Activated naive CD4-positive, alpha-beta T cell treated with anti-CD3 and anti-CD28 coated beads, Interleukin-2, amount 50 U/mL, for 72 hours (primary cell): ENCODE results near the gene ZNF12. TPM values are rescaled to one million over a fixed set of nuclear protein-coding genes. Genes with fewer than 3 reads are reported as not detected.
A peak's percentile ranks its signal among the peaks of the same experiment; 100 is the strongest.
"Not testable (repeated sequence)": the region's sequence is repeated elsewhere in the genome, so short reads cannot be mapped to it uniquely, and the experiment has no call there.

Source experiments
- ATAC-seq, 2 donors: fragments of 150-1000 bp; cut with Tn5 transposase; 2 replicates each; pipeline ENCODE4 v1.10.0; 2021; ENCODE audit warnings: mild to moderate bottlenecking in 2 of 2, moderate library complexity in 2 of 2
- DNase-seq, 2 donors: peaks; one replicate each; pipeline ENCODE4 v3.0.0; 2021 to 2022; ENCODE audit warnings: low spot score in 2 of 2
- H3K27ac Mint-ChIP-seq, 2 donors: one replicate each; pipeline ENCODE4 v1.8.0; 2022; ENCODE audit warnings: mild to moderate bottlenecking in 2 of 2, mixed read lengths in 2 of 2
- H3K36me3 Mint-ChIP-seq, 2 donors: one replicate each; pipeline ENCODE4 v1.8.0; 2022; ENCODE audit warnings: mixed read lengths in 2 of 2
- H3K9me3 Mint-ChIP-seq, 2 donors: one replicate each; pipeline ENCODE4 v1.8.0; 2022; ENCODE audit warnings: mixed read lengths in 2 of 2
- total RNA-seq, 2 donors: library from RNA; stranded (reverse); gene quantifications; one replicate each; pipeline ENCODE4 v1.2.3, GENCODE V29; 2022

ZNF12 gene
- total RNA-seq, 2 donors from 2014 or later, result 11.4 to 25.1 TPM

DNA sequence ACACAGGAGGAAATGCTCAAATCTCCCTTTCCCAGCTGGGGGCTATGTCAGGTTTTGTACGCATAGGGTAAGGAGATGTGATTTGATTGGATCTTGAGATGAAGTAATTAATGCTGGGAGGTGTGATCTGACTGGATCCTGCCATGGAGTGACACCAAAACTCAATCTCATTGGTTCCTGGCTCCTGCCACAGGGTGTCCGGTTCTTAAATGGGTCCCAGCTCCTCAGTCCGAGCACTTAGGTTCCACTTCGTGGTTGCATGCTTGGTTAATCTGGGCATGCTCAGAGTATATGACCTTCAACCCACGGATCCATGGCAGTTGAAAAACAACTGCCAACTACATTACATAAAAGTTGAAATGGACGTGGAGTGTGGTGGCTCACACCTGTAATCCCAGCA lies 3.1 kb upstream of the ZNF12 start:
- no peak for ATAC-seq
- H3K36me3 Mint-ChIP-seq, result peaks cover 20 to 25% of the 10 kb centered on the region in 2 donors
- DNase-seq, result no peak
- no peak overlapping the region for H3K27ac Mint-ChIP-seq
- peaks cover 5 to 17% of the 10 kb centered on the region in 2 donors for H3K9me3 Mint-ChIP-seq

- Mint-ChIP-seq H3K36me3 (peaks cover 27 to 29% of the 10 kb centered on the region in 2 donors), H3K9me3 (peaks cover 9 to 25% of the 10 kb centered on the region in 2 donors), H3K27ac (no peak overlapping the region)
- ATAC-seq (no peak), DNase-seq (no peak)
Measured at GRCh38 chr7:6708304-6708703, 1.6 kb upstream of the ZNF12 start.

DNA sequence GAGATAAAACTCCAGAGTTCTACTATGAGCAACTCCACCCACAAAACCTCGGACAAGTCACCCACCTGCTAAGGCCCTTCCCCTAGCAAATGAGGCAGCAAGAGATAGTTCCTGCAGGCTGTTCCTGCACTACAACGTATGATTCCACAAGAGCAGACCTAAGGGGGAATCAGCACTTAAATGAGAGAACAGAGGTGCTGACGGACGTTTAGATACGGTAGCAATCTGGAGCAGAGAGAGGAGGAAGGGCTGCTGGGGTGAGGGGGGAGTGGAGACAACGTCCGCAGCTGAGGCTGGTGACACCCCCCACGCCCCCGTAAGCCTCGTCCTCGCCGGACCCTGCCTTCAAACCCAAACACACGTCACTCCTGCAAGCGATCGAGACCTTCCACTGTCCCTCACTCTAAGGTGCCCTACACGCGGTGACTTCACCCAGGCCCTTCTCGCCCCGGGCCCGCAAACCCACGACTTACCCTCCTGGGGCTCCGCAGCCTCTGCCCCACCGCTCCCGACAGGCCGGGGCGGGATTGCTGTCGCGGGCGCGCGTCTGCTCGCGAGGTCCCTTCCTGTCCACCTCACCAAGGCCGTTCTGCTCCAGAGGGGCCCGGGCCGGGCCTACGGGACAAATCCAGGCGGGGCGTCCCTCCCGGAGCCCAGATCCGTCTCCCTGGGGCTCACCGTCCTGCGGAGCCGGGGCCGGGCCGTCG lies 635 bp downstream of the ZNF12 start:
- H3K36me3 Mint-ChIP-seq, result peaks cover 29 to 49% of the 10 kb centered on the region in 2 donors
- ATAC-seq, result peak; percentile 37 to 43
- peaks cover 22 to 43% of the 10 kb centered on the region in 2 donors for H3K9me3 Mint-ChIP-seq

DNA sequence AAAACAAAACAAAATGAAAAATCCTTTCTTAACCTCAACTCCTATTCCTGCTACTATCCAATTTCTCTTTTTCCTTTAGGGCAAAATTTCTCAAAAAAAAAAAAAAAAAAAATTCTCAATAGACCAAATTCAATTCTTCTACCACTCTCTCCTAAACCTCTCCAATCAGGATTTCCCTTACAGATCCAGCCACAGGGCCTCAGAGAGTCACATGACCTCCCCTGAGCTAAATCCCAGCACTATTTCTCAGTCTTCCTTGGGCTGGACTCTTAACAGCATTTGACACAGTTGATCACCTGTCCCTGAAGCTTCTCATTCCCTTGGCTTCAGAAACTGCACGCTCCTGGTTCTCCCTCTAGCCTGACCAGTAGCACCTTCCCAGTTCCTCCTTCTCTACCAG lies 4.9 kb downstream of the ZNF12 start:
- H3K27ac Mint-ChIP-seq, result no peak overlapping the region
- no peak for ATAC-seq
- DNase-seq, result no peak
- peaks cover 25 to 51% of the 10 kb centered on the region in 2 donors for H3K9me3 Mint-ChIP-seq
- peaks cover 16 to 53% of the 10 kb centered on the region in 2 donors for H3K36me3 Mint-ChIP-seq

More for the DNA sequence above, 635 bp downstream of the ZNF12 start:
- peak; percentile 31 to 56 for DNase-seq
- peak overlapping the region; percentile 95 to 96 for H3K27ac Mint-ChIP-seq

DNA sequence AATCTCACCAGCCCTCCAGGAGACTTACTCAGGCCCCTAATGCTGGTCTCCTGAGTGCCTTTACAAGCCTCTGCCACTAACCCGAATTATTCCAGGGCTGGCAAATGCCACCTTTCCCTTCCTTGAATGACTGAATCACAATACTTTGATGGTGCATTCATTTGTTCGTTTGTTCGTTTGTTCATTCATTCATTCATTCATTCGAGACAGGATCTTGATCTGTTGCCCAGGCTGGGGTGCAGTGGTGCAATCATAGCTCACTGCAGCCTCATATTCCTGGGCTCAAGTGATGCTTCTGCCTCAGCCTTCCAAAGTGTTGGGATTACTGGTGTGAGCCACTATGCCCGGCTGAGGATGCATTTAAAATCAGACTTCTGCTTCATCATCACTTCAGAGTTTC lies 6.0 kb downstream of the ZNF12 start:
- DNase-seq (no peak), ATAC-seq (no peak)
- peaks cover 25 to 51% of the 10 kb centered on the region in 2 donors for H3K9me3 Mint-ChIP-seq
- H3K27ac Mint-ChIP-seq, result no peak overlapping the region
- peaks cover 14 to 50% of the 10 kb centered on the region in 2 donors for H3K36me3 Mint-ChIP-seq

DNA sequence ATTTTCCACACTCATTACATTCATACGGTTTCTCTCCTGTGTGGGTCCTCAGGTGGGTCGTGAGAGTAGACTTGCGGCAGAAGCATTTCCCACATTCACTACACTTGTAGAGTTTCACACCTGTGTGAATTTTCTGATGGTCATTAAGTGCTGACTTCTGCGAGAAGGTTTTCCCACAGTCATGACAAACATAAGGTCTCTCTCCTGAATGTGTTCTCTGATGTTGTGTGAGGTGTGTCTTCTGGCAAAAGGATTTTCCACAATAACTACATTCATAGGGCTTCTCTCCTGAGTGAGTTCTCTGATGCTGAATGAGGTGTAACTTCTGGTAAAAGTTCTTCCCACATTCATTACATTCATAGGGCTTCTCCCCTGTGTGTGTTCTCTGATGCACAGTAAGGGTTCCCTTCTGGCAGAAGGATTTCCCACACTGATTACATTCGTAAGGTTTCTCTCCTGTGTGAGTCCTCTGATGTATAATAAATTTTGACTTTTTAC lies 15.1 kb downstream of the ZNF12 start:
- DNase-seq (no peak), ATAC-seq (peak in 1 of 2 donors; percentile 35)
- H3K36me3 Mint-ChIP-seq, result peaks cover 29% of the 10 kb centered on the region in 2 donors
- peaks cover 37 to 59% of the 10 kb centered on the region in 2 donors for H3K9me3 Mint-ChIP-seq
- peak overlapping the region; percentile 60 to 85 for H3K27ac Mint-ChIP-seq

DNA sequence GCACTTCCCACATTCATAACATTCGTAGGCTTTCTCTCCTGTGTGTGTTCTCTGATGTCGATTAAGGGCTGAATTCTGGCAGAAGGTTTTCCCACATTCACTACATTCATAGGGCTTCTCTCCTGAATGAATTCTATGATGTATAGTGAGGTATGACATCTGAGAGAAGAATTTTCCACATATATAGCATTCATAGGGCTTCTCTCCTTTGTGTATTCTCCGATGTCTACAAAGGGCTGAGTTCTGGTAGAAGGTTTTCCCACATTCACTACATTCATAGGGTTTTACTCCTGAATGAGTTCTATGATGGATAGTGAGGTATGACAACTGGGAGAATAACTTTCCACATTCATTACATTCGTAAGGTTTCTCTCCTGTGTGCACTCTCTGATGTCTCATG lies 15.6 kb downstream of the ZNF12 start:
- H3K27ac Mint-ChIP-seq, result peak overlapping the region in 1 of 2 donors; percentile 60
- DNase-seq, result no peak
- peaks cover 41 to 63% of the 10 kb centered on the region in 2 donors for H3K9me3 Mint-ChIP-seq
- peaks cover 34 to 35% of the 10 kb centered on the region in 2 donors for H3K36me3 Mint-ChIP-seq
- no peak for ATAC-seq

GRCh38 chr7:6680146-6680545 lies 26.6 kb downstream of the ZNF12 start:
- DNase-seq (no peak), ATAC-seq (no peak)
- Mint-ChIP-seq H3K9me3 (peaks cover 40 to 52% of the 10 kb centered on the region in 2 donors), H3K36me3 (peaks cover 55 to 83% of the 10 kb centered on the region in 2 donors), H3K27ac (no peak overlapping the region)

DNA sequence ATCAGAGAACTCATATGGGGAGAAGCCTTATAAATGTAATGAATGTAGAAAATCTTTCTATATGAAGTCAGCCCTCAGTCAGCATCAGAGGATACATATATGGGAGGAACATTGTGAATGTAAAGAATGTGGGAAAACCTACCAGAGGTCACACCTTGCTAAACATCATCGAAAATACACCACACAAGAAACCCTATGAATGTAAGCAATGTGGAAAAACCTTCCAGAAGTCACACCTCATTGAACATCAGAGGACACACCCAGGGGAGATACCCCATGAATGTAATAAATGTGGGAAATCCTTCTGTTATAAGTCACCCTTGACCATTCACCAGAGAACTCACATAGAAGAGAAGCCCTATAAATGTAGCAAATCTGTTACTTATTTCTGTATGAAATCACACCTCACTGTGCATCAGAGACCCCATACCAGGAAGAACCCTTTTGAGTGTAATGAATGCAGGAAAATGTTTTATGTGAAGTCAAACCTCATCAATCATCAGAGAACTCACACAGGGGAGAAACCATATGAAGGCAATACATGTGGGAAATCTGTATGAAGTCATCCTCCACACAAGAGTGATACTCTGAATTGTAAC lies 30.8 kb downstream of the ZNF12 start:
- peaks cover 53 to 86% of the 10 kb centered on the region in 2 donors for H3K36me3 Mint-ChIP-seq
- H3K27ac Mint-ChIP-seq, result no peak overlapping the region
- DNase-seq, result no peak
- ATAC-seq, result no peak
- peaks cover 48 to 49% of the 10 kb centered on the region in 2 donors for H3K9me3 Mint-ChIP-seq

GRCh38 chr7:6670851-6671250 lies 35.9 kb downstream of the ZNF12 start:
- peaks cover 40 to 42% of the 10 kb centered on the region in 2 donors for H3K9me3 Mint-ChIP-seq
- H3K27ac Mint-ChIP-seq, DNase-seq, ATAC-seq: not testable (repeated sequence)
- H3K36me3 Mint-ChIP-seq, result peaks cover 41 to 69% of the 10 kb centered on the region in 2 donors

DNA sequence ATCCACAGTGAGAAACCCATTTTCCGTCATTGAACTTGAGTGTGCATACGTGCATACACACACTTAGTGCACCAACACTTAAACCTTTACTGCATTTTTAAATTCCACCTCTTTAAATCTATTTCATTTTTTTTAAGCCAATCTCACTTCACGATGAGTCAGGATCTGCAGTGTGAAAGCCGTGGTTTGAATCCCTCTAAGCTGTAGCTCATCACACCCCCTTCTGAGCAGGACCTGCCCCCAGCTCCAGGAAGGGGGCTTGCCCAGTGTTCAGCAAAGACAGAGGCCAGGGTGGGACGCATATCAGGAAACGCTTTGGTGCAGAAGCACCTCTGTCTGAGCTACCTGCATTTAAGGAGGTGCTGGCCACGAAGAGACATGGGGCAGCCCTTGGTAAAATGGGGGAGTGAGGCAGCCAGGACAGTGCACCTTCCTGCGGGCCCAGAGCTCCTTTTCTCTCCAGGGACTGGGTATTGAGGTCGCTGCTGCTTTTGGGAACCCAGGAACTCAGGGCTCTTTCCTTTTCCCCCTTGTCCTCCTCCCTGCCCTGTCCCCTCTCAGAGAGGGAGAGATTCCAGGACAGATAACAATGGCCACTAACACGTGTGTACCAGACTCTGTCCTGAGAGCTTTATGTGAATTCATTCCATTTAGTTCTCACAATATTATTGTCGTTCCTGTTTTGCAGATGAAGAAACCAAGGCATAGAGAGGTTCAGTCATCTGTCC lies 48.0 kb downstream of the ZNF12 start:
- H3K27ac Mint-ChIP-seq, result no peak overlapping the region
- H3K9me3 Mint-ChIP-seq, result no peaks in the 10 kb centered on the region
- peaks cover 4 to 10% of the 10 kb centered on the region in 2 donors for H3K36me3 Mint-ChIP-seq
- peak in 1 of 2 donors; percentile 58 for ATAC-seq
- no peak for DNase-seq

- Mint-ChIP-seq H3K27ac (no peak overlapping the region), H3K9me3 (no peaks in the 10 kb centered on the region), H3K36me3 (peaks cover 4 to 12% of the 10 kb centered on the region in 2 donors)
- ATAC-seq, result no peak
- DNase-seq, result no peak
Measured at GRCh38 chr7:6656413-6656812, 50.3 kb downstream of the ZNF12 start.

GRCh38 chr7:6655636-6656385 lies 50.9 kb downstream of the ZNF12 start:
- Mint-ChIP-seq H3K36me3 (peaks cover 7 to 18% of the 10 kb centered on the region in 2 donors), H3K9me3 (peaks cover 0 to 3% of the 10 kb centered on the region in 2 donors), H3K27ac (no peak overlapping the region)
- no peak for DNase-seq
- ATAC-seq, result peak in 1 of 2 donors; percentile 19

- ATAC-seq, result no peak
- no peak for DNase-seq
- peaks cover 15 to 26% of the 10 kb centered on the region in 2 donors for H3K36me3 Mint-ChIP-seq
- peak overlapping the region in 1 of 2 donors; percentile 68 for H3K27ac Mint-ChIP-seq
- H3K9me3 Mint-ChIP-seq, result peaks cover 0 to 5% of the 10 kb centered on the region in 2 donors
Measured at GRCh38 chr7:6654842-6655610, 51.7 kb downstream of the ZNF12 start.

DNA sequence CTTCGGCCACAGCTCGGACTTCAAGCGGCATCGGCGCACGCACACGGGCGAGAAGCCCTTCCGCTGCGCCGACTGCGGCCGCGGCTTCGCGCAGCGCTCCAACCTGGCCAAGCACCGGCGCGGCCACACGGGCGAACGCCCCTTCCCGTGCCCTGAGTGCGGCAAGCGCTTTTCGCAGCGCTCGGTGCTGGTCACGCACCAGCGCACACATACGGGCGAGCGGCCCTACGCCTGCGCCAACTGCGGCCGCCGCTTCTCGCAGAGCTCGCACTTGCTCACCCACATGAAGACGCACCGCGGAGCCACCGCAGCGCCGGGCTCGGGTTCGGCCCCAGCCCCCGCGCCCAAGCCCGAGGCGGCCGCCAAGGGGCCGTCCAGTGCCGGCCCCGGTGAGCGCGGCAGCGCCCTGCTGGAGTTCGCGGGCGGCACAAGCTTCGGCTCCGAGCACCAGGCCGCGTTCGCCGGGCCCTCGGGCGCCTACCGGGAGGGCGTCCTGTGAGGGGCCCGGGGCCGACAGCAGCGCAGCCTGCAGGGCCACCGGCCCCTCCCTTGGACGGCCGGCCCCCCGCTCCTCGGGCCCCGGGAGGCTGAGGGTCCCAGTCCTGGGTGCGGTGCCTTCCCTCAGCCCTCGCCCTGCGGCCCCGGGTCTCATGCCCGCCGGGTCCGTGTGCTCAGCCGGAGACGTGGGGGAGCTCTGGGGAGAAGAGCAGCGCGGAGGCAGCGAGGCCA lies 52.5 kb downstream of the ZNF12 start:
- no peak overlapping the region for H3K27ac Mint-ChIP-seq
- ATAC-seq (no peak), DNase-seq (no peak)
- peaks cover 0 to 5% of the 10 kb centered on the region in 2 donors for H3K9me3 Mint-ChIP-seq
- H3K36me3 Mint-ChIP-seq, result peaks cover 16 to 31% of the 10 kb centered on the region in 2 donors
